Dendritic cell treated with granulocyte-macrophage colony-stimulating factor and Interleukin-4, amounts not matched to agents 40 ng/mL and 50 ng/mL, for 4 days (primary cell): ENCODE results near the gene ITGA6.
A peak's percentile ranks its signal among the peaks of the same experiment; 100 is the strongest.

ENCODE experiments used
- H3K27ac Mint-ChIP-seq: one replicate; pipeline ENCODE4 v1.8.0; 2022; ENCODE audit warnings: mild to moderate bottlenecking, mixed read lengths
- H3K27me3 Mint-ChIP-seq: one replicate; pipeline ENCODE4 v1.8.0; 2022; ENCODE audit warnings: mild to moderate bottlenecking, mixed read lengths
- H3K36me3 Mint-ChIP-seq: one replicate; pipeline ENCODE4 v1.8.0; 2022; ENCODE audit warnings: low read depth, mixed read lengths
- H3K4me1 Mint-ChIP-seq: one replicate; pipeline ENCODE4 v1.8.0; 2022; ENCODE audit warnings: low read depth, mixed read lengths
- H3K4me3 Mint-ChIP-seq: one replicate; pipeline ENCODE4 v1.8.0; 2022; ENCODE audit warnings: mild to moderate bottlenecking, moderate library complexity, mixed read lengths
- H3K9me3 Mint-ChIP-seq: one replicate; pipeline ENCODE4 v1.8.0; 2022; ENCODE audit warnings: mixed read lengths
- intact Hi-C: fragments of 100-400 bp; cut with micrococcal nuclease; formaldehyde crosslinking; loops from one replicate; pipeline ENCODE4 v1.15.0; 2022

Gene ITGA6

DNA sequence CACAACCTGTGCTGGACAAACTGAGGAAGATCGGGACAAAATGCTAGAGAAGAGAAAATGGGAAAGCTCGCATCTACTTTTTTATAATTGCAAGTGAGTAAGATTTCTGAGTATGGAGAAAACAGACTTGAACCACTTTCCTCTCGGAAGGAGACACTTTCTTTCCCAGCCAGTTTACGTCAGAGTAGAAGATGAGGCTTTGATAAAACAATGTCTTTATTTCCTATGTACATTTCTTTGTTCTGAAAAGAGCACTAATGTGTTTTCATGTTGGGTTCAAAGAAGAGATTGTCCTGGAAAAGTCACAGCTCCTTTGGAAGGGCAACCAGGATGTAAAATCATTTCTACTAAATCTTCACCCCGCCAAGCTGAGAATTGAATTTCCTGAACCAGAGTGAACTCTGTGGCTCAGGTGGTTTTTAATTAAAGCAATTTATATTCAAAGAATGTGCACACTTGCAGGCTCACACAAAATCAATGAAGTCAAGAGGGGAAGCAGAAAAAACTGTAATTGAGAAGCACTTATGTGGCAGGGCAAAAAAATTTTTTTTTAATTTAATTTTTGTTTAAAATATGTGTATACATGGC, 23.4 kb upstream of the ITGA6 start:
- H3K9me3 Mint-ChIP-seq, result no peaks in the 10 kb centered on the region
- no peak overlapping the region for H3K27ac Mint-ChIP-seq
- no peaks in the 10 kb centered on the region for H3K4me1 Mint-ChIP-seq
- H3K27me3 Mint-ChIP-seq, result peaks cover 1% of the 10 kb centered on the region
- intact Hi-C loops, result no loop called here
- no peak overlapping the region for H3K4me3 Mint-ChIP-seq
- H3K36me3 Mint-ChIP-seq, result no peaks in the 10 kb centered on the region

DNA sequence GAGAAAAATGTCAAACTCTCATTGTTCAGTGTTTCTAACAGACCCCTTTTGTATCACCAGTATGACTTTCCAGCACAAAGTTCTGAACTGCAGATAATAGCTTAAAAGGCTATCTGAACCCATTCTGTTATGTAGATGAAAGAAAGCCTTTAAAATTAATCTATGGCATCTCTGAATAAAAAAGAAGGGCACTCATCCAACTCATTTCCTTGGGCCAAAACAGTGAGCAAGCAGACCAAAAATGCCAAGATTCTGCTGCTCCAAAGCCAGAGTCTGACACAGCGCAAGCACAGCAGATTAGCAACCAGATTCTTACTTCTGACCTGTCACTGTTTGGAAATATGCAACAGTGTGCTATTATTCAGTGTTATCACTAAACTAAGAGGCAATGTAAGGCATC, 22.6 kb upstream of the ITGA6 start:
- H3K9me3 Mint-ChIP-seq, result no peaks in the 10 kb centered on the region
- no peaks in the 10 kb centered on the region for H3K4me1 Mint-ChIP-seq
- H3K36me3 Mint-ChIP-seq, result no peaks in the 10 kb centered on the region
- H3K4me3 Mint-ChIP-seq, result no peak overlapping the region
- H3K27me3 Mint-ChIP-seq, result peaks cover 1% of the 10 kb centered on the region
- intact Hi-C loops, result no loop called here
- no peak overlapping the region for H3K27ac Mint-ChIP-seq

DNA sequence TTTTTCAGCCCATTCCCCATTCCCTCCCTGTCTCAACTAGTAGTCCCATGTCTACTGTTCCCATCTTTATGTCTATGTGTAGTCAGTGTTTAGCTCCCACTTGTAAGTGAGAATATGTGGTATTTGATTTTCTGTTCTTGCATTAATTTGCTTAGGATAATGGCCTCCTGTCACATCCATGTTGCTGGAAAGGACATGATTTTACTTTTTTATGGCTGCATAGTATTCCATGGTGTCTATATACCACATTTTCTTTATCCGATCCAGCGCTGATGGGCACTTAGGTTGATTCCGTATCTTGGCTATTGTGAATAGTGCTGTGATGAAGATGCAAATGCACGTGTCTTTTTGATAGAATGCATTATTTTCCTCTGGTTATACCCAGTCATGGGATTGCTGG, 21.7 kb upstream of the ITGA6 start:
- no peaks in the 10 kb centered on the region for H3K36me3 Mint-ChIP-seq
- no peak overlapping the region for H3K27ac Mint-ChIP-seq
- intact Hi-C loops, result no loop called here
- no peak overlapping the region for H3K4me3 Mint-ChIP-seq
- H3K4me1 Mint-ChIP-seq, result no peaks in the 10 kb centered on the region
- no peaks in the 10 kb centered on the region for H3K27me3 Mint-ChIP-seq
- H3K9me3 Mint-ChIP-seq, result no peaks in the 10 kb centered on the region

- Mint-ChIP-seq H3K4me3 (no peak overlapping the region), H3K9me3 (no peaks in the 10 kb centered on the region), H3K36me3 (no peaks in the 10 kb centered on the region), H3K27me3 (no peaks in the 10 kb centered on the region), H3K4me1 (no peaks in the 10 kb centered on the region), H3K27ac (no peak overlapping the region)
- intact Hi-C loops, result no loop called here
Measured at GRCh38 chr2:172408143-172408766, 19.1 kb upstream of the ITGA6 start.

GRCh38 chr2:172409042-172409441, 18.3 kb upstream of the ITGA6 start:
- intact Hi-C loops, result no loop called here
- Mint-ChIP-seq H3K4me1 (no peaks in the 10 kb centered on the region), H3K27me3 (no peaks in the 10 kb centered on the region), H3K27ac (no peak overlapping the region), H3K36me3 (no peaks in the 10 kb centered on the region), H3K9me3 (no peaks in the 10 kb centered on the region), H3K4me3 (no peak overlapping the region)

- intact Hi-C loops, result no loop called here
- no peak overlapping the region for H3K4me3 Mint-ChIP-seq
- no peak overlapping the region for H3K27ac Mint-ChIP-seq
- H3K27me3 Mint-ChIP-seq, result no peaks in the 10 kb centered on the region
- no peaks in the 10 kb centered on the region for H3K36me3 Mint-ChIP-seq
- H3K9me3 Mint-ChIP-seq, result no peaks in the 10 kb centered on the region
- H3K4me1 Mint-ChIP-seq, result no peaks in the 10 kb centered on the region
Measured at GRCh38 chr2:172412984-172413492, 14.3 kb upstream of the ITGA6 start.

DNA sequence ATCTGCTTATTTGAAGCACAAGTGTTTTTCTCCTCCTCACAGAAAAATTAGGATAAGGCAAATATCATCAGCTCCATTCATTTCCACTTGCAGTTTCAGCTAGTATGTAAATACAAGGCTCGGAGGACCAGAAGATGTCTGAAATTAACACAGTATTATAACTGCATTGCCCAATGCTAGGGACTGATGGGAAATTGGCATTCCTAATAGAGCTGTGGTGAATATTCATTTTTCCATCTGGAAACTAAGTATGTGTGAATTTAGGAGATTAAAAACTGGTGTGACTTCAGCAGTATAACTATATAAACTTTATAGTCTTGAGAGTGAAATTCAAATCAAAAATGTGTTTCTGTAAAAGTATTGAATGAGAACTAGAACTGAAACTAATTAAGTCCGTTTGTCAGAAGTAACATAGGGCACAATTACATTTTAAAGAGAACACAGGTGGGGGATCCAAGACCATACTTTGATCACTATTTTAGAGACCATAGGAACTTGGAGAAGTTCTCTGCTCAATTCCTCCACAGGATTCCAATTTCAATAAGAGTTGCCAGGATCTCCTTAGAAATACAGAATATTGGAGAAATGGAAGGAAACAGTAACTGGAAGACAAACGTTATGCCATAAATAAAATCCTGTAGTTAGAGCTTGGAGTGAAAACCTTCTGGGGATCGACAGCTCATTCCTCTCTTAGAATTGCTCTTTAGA, 12.1 kb upstream of the ITGA6 start:
- peaks cover 2% of the 10 kb centered on the region for H3K27me3 Mint-ChIP-seq
- H3K27ac Mint-ChIP-seq, result no peak overlapping the region
- no peaks in the 10 kb centered on the region for H3K36me3 Mint-ChIP-seq
- no peaks in the 10 kb centered on the region for H3K4me1 Mint-ChIP-seq
- intact Hi-C loops, result no loop called here
- no peak overlapping the region for H3K4me3 Mint-ChIP-seq
- H3K9me3 Mint-ChIP-seq, result no peaks in the 10 kb centered on the region

DNA sequence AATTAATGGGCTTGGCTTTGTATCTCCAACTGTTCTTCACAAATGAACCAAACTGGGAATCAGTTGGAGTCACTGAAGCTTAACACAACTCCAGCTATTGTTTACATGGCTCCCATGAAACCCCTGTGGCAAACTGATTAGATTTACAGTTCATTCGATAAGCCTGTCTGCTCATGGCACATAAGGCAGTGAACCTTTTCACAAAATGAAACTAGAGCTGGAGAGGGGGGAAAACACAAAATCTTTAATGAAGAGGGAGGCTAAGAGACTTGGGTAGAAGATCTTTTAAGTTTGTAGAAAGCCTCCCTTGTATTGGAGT, 11.6 kb upstream of the ITGA6 start:
- H3K27ac Mint-ChIP-seq, result no peak overlapping the region
- no peaks in the 10 kb centered on the region for H3K9me3 Mint-ChIP-seq
- H3K4me1 Mint-ChIP-seq, result no peaks in the 10 kb centered on the region
- peaks cover 2% of the 10 kb centered on the region for H3K27me3 Mint-ChIP-seq
- H3K36me3 Mint-ChIP-seq, result no peaks in the 10 kb centered on the region
- intact Hi-C loops, result no loop called here
- H3K4me3 Mint-ChIP-seq, result no peak overlapping the region

- Mint-ChIP-seq H3K4me1 (no peaks in the 10 kb centered on the region), H3K27me3 (peaks cover 3% of the 10 kb centered on the region), H3K4me3 (no peak overlapping the region), H3K9me3 (no peaks in the 10 kb centered on the region), H3K36me3 (no peaks in the 10 kb centered on the region), H3K27ac (no peak overlapping the region)
- intact Hi-C loops, result no loop called here
Measured at GRCh38 chr2:172416447-172417058, 10.8 kb upstream of the ITGA6 start.

GRCh38 chr2:172420216-172420615, 7.2 kb upstream of the ITGA6 start:
- Mint-ChIP-seq H3K4me1 (no peaks in the 10 kb centered on the region), H3K27ac (no peak overlapping the region), H3K9me3 (no peaks in the 10 kb centered on the region), H3K36me3 (no peaks in the 10 kb centered on the region), H3K27me3 (peaks cover 11% of the 10 kb centered on the region), H3K4me3 (no peak overlapping the region)
- intact Hi-C loops, result no loop called here

GRCh38 chr2:172423160-172423559, 4.2 kb upstream of the ITGA6 start:
- intact Hi-C loops, result no loop called here

DNA sequence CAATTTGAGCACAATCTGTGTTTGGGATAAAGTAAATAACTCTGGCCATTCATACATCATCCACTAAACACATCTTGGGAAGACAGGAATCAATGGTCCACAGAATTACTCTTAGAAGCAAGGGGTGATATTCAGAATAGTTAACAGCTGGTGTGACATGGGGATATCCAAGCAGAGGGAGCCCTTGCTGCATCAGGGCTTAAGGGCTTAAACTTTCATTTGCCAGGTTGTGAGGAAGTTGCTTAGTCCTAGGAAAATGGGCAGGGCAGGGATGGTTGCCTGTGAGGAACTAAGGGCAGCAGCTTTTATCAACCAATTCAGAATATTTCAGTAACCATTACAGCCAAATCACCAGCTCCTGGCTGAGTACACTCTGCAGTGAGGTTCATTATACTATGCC, 2.0 kb upstream of the ITGA6 start:
- Mint-ChIP-seq H3K36me3 (no peaks in the 10 kb centered on the region), H3K4me1 (peaks cover 15% of the 10 kb centered on the region), H3K27me3 (peaks cover 52% of the 10 kb centered on the region), H3K9me3 (no peaks in the 10 kb centered on the region), H3K4me3 (no peak overlapping the region), H3K27ac (no peak overlapping the region)
- intact Hi-C loops, result loop anchor here (5.0 kb wide), 1 partner anchor 33 kb away; no protein-coding TSS in a partner anchor

More at GRCh38 chr2:172423160-172423559, 4.2 kb upstream of the ITGA6 start:
- peaks cover 2% of the 10 kb centered on the region for H3K4me1 Mint-ChIP-seq
- no peaks in the 10 kb centered on the region for H3K36me3 Mint-ChIP-seq
- no peaks in the 10 kb centered on the region for H3K9me3 Mint-ChIP-seq
- H3K4me3 Mint-ChIP-seq, result no peak overlapping the region
- H3K27ac Mint-ChIP-seq, result no peak overlapping the region
- H3K27me3 Mint-ChIP-seq, result peaks cover 33% of the 10 kb centered on the region

DNA sequence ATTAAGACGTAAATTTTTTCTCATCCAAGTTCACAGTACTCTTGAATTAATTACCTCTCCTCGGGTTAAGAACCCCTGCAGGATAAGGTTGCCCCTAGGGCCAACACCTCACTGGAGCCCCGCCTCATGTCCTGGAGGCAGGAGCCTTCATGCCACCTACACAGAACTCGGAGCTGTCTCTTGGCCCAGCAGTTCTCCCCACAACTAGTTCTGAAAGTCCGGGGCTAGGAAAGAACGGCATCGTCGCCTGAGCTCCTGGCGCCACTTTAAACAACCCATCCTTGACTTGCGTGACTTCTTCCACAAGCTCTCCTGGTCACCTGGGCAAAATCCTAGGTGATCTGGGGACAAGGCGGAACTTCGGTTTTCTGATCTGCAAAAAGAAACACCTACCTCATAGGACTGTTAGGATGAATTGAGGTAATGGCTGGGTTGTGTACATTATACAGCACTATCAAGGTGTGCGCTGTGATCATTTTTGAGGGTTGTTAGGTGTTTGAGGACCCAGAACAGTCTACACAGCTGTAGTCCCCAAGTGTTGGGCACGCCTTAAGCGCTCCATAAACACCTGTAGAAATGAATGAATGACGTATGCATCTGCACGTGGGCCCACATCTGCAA, 641 bp upstream of the ITGA6 start:
- Mint-ChIP-seq H3K4me1 (peaks cover 20% of the 10 kb centered on the region), H3K4me3 (peak overlapping the region; percentile 75), H3K27me3 (peaks cover 64% of the 10 kb centered on the region), H3K9me3 (no peaks in the 10 kb centered on the region), H3K36me3 (no peaks in the 10 kb centered on the region), H3K27ac (no peak overlapping the region)
- intact Hi-C loops, result loop anchor here (5.0 kb wide), 1 partner anchor 34 kb away; no protein-coding TSS in a partner anchor
